ENCODE results near the gene TTC7B. TPM values are rescaled to one million over a fixed set of nuclear protein-coding genes. Genes with fewer than 3 reads are reported as not detected.
A peak's percentile ranks its signal among the peaks of the same experiment; 100 is the strongest.

Gene TTC7B
- total and polyA plus RNA-seq, 9 of the 15 experiments (the other 6 are each of a cell fraction or from before 2014, with no cell fraction given) = 2.2 to 77.2 (median 36.7) TPM

DNA sequence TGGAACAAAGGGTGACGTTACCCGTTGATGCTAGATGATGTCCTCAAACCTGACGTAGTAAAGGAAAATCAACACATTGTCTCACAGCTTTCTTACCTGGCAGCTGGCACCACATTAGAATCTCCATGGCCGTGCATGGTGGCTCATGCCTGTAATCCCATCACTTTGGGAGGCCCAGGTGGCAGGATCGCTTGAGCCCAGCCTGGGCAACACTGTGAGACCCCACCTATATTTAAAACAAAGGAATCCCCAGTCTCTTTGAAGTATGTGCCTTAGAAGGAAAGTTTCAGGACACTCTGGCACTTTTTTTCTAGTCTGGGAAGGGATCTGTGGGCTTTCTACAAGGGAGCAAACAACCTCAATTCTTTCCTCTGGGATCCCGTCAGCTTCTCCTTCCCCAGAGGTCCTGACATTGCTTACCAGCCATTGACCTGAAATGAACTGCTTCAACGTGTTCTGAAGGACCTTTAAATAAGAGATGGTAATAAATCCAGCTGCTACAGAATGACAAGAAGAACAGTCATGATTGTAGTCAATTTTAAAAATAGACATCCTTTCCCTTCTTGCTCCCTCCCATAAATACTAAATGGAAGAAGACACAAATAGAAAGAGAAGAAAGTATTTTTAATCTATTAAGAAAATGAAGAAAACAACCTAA, 33.7 kb upstream of the TTC7B start:
- H3K9me3 ChIP-seq (replicated peaks; ENCODE audit: control insufficient read depth, insufficient read depth, low read depth, low read length) = no peaks in the 10 kb centered on the region
- H3K9ac ChIP-seq (ENCODE audit: insufficient read depth in 1 of 2, low read depth in 2 of 2, low read length in 2 of 2) = 0 out of 4 replicates have a peak overlapping the region, but pooled peaks of 1 of the 2 experiments have one; percentile 12
- 59% methylated on average over 7 of the region's 7 CpGs for WGBS (ENCODE audit: insufficient coverage, low coverage, missing lambda C conversion rate)
- ATAC-seq (no peak), FAIRE-seq (peak; percentile 57), DNase-seq (ENCODE audit: extremely low read depth in 1 of 4, low spot score in 3 of 4) (no peak)
- H3K79me2 ChIP-seq (ENCODE audit: control insufficient read depth, insufficient read depth, low read length) = no peaks in the 10 kb centered on the region
- H3K27me3 ChIP-seq (ENCODE audit: control insufficient read depth in 2 of 2, insufficient read depth in 2 of 2, low read length in 2 of 2) = no peaks in the 10 kb centered on the region
- 0 out of 2 replicates have a peak overlapping the region, but pooled peaks have one; percentile 82 for H2AFZ ChIP-seq (ENCODE audit: low read depth, low read length)
- BruUV-seq (replicated peaks) = no TSS peak
- intact Hi-C loops (cut with micrococcal nuclease) (no loop called here), in situ Hi-C loops (cut with MboI) (no loop called here)
- peaks cover 0 to 9% of the 10 kb centered on the region in 2 experiments; a peak in 3 of 5 replicates for H3K4me1 ChIP-seq (replicated peaks in 1 of 2; ENCODE audit: control insufficient read depth in 2 of 2, insufficient read depth in 2 of 2, low read length in 2 of 2)
- no peak overlapping the region for H3K27ac ChIP-seq (ENCODE audit: extremely low read depth, low read depth, low read length)
- POLR2A ChIA-PET = interaction anchor here (0.5 to 0.6 kb wide), 3 partner anchors 26 to 313 kb away, joined by 3 read pairs; no protein-coding TSS in a partner anchor
- CTCF ChIA-PET (ENCODE audit: low intra/inter-chr PET ratio) = no interaction called here
- H3K4me3 ChIP-seq = no peak overlapping the region
- no peaks in the 10 kb centered on the region for H3K36me3 ChIP-seq (ENCODE audit: control insufficient read depth, insufficient read depth, low read length)
- H4K20me1 ChIP-seq (replicated peaks; ENCODE audit: control insufficient read depth, insufficient read depth, low read length) = no peaks in the 10 kb centered on the region
- no peaks in the 10 kb centered on the region for H3K9me1 ChIP-seq (ENCODE audit: control insufficient read depth, insufficient read depth, low read length)
- peak overlapping the region; percentile 61; the same call in 1 of the 2 replicates for H3K4me2 ChIP-seq (ENCODE audit: insufficient read depth, low read length)
- TF ChIP-seq HDAC2 (IDR thresholded peaks at IDR 0.05) = no peak
- TF ChIP-seq ATF7 (IDR thresholded peaks at IDR 0.05) = no peak
- TF ChIP-seq NEUROD1 (IDR thresholded peaks at IDR 0.05; ENCODE audit: borderline replicate concordance, low read depth, low read length, partially characterized antibody) = no peak
- TF ChIP-seq ZNF41 (CRISPR knock-in tag; conservative IDR thresholded peaks at IDR 0.05) = no peak
- TF ChIP-seq ZNF121 (CRISPR knock-in tag; conservative IDR thresholded peaks at IDR 0.05) = 0 out of 2 replicates have a peak, but pooled peaks have one; percentile 22
- TF ChIP-seq NFE2L1 (tag; IDR thresholded peaks at IDR 0.05; ENCODE audit: borderline replicate concordance, low read depth) = no peak
- TF ChIP-seq TBL1XR1 (IDR thresholded peaks at IDR 0.05; ENCODE audit: low read length in 2 of 2) = no peak
- TF ChIP-seq, protein P1, sequence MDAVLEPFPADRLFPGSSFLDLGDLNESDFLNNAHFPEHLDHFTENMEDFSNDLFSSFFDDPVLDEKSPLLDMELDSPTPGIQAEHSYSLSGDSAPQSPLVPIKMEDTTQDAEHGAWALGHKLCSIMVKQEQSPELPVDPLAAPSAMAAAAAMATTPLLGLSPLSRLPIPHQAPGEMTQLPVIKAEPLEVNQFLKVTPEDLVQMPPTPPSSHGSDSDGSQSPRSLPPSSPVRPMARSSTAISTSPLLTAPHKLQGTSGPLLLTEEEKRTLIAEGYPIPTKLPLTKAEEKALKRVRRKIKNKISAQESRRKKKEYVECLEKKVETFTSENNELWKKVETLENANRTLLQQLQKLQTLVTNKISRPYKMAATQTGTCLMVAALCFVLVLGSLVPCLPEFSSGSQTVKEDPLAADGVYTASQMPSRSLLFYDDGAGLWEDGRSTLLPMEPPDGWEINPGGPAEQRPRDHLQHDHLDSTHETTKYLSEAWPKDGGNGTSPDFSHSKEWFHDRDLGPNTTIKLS (IDR thresholded peaks at IDR 0.05; ENCODE audit: borderline replicate concordance, low read depth) = no peak
- TF ChIP-seq SNIP1 (IDR thresholded peaks at IDR 0.05; ENCODE audit: low read depth) = no peak
- no peak for TF ChIP-seq ZNF609 (CRISPR knock-in tag; IDR thresholded peaks at IDR 0.05; ENCODE audit: borderline replicate concordance)
- TF ChIP-seq KAT8 (IDR thresholded peaks at IDR 0.05; ENCODE audit: low read depth) = no peak
- TF ChIP-seq THRAP3 (IDR thresholded peaks at IDR 0.05; ENCODE audit: borderline replicate concordance) = no peak
- no peak for TF ChIP-seq FOXM1 (IDR thresholded peaks at IDR 0.05; ENCODE audit: low read depth)
- TF ChIP-seq FOXM1 (CRISPR knock-in tag; IDR thresholded peaks at IDR 0.05; ENCODE audit: low read depth) = no peak

Data from K562 (cell line).